Stimulated activated CD4-positive, alpha-beta T cell treated with anti-CD3 and anti-CD28 coated beads, Interleukin-15, amount 100 ng/mL, for 1 hour (primary cell): ENCODE measurements around the gene WDR4.
"Not testable (repeated sequence)": the region's sequence is repeated elsewhere in the genome, so short reads cannot be mapped to it uniquely, and the experiment has no call there.

Experiments used
- DNase-seq, 2 donors: peaks; one replicate each; pipeline ENCODE4 v3.0.0-alpha.2; 2020; ENCODE audit warnings: low read depth in 1 of 2, low spot score in 1 of 2

WDR4 gene

DNA sequence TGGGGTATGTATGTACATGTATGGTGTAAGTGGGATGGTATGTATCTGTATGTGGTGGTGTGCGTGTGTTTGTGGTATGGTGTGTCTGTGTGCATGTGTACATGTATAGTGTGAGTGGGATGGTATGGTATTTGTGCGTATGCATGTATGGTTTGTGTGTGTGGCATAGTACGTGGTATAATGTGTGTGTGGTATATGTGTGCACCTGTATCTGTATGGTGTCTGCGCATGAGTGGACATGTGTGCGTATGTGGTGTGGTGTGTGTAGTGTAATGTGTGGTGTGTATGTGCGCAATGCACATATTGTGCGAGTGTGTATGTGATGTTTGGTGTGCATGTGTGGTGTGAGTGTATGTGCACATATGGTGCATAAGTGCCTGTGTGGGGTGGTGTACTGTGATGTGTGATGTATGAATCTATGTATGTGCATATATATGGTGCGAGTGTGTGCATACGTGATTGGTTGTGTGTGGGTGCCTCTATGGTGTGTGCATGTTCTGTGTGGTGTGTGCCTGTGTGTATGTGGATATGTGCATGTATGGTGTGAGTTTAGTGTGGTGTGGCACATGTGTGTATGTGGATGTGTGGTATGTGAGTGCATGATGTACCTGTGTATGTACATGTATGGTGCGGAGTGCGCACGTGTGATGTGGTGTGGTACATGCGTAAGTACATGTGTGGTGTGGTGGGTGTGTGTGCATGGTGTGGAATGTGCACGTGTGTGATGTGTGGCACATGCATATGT is 38.8 kb downstream of the WDR4 start:
- DNase-seq = no peak

GRCh38 chr21:42839271-42840231 is 39.8 kb downstream of the WDR4 start:
- DNase-seq = no peak

DNA sequence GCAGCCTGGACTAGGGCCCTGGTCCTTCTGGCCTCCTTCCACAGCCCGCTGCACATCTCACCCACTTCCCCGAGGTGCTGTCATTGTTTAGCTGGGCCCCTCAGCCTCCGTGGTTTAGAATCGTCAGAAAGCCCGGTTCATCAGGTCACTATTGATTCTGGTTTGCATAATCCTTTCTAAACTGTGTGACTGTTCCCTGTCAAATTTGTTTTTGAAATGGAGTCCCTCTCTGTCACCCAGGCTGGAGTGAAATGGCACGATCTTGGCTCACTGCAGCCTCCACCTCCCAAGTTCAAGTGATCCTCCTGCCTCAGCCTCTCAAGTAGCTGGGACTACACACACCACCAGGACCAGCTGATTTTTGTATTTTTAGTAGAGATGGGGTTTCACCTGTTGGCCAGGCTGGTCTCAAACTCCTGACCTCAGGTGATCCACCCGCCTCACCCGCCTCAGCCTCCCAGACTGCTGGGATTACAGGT is 41.1 kb downstream of the WDR4 start:
- not testable (repeated sequence) for DNase-seq

- DNase-seq = no peak
Observed at GRCh38 chr21:42837421-42838211, 41.7 kb downstream of the WDR4 start.

GRCh38 chr21:42836767-42837301 is 42.5 kb downstream of the WDR4 start:
- DNase-seq = no peak

GRCh38 chr21:42836402-42836666 is 43.0 kb downstream of the WDR4 start:
- no peak for DNase-seq

DNA sequence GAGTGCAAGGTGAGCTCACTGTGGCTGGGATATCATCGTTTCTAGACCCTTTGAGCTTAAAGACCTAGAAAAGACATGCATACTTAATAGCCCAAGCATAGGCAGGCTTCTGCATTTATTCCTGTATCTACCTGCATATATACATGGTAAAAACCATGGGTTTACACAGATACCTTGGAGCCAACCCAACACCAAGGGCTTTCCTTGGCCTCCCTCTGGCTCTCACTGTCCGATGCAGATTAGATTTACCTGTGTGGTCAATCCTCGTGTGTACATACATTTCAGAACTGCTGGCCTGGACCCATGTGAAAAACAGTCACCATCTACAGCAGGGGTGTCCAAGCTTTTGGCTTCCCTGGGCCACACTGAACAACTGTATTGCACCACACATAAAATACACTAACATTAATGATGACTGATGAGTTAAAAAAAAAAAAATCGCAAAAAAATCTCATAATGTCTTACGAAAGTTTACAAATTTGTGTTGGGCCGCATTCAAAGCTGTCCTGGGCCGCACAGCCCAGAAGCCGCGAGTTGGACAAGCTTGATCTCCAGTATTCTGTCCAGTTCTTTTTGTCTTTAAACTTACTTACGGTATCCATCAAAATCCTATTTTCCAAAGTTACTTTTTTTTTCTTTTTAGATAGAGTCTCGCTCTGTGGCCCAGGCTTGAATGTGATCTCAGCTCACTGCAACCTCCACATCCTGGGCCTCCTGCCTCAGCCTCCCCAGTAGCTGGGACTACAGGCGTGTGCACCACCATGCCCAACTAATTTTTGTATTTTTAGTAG is 43.5 kb downstream of the WDR4 start:
- no peak for DNase-seq

- no peak for DNase-seq
Observed at GRCh38 chr21:42835211-42835610, 44.1 kb downstream of the WDR4 start.

DNA sequence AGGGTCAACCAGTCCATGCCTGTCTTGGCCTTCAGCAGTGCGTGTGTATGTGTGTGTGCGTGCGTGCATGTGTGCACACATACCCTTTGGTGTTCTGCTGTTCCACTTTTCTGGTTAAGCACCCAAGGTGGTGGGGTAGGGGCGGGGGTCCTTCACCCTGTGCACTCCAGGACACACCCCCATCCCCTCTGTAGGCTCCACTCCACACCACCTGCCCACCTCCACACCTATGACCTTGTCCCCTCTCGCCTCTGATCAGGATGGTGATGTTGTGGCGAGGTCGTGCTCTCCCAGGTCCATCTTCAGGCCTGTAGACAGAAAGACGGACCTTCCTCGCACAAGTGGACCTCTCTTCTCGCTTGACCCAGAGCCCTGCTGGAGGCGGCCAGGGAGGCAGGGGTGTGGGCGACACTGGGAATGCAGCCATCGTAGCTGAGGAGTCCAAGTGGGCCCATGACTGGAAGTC is 44.6 kb downstream of the WDR4 start:
- DNase-seq = no peak

DNA sequence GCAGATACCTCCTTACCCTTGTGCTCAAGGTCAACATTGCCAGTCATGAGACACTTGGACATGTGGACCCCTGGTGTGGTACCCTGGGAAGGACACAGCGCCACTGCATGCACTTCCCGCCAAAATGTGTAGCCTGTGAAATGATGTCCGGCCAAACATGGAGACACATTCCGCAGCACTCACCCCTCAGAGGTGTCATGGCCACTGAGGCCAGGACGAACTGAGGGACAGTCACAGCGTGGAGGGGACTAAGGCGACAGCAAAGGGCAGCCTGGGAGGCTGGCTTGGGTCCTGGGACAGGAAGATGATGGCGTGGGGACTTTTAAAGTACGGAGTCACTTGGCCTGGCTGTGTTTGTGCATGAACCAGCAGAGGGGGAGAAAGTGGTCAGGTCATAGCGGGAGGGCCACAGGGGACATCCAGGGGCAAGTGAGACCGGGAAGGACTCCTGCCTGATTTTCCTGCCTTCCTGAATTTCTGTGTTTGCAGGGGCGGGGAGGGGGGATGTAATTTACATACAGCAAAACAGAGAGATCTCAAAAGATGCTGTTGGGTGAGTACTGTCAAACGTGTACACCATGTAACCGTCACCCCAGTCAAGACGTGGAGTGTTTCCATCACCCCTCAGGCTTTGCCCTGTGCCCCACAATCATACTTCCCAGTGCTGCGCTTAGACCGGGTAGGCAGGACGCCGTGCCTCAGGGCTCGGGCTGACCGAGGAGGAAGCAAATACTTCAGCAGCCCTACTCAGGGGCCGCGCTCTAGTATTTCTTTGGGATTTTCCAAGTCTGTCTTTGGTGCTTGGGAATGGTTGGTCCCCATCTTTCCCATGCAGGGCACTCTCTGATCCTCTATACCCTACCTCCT is 45.2 kb downstream of the WDR4 start:
- no peak for DNase-seq

- DNase-seq = peak; percentile 17 to 37
Observed at GRCh38 chr21:42833439-42833815, 45.9 kb downstream of the WDR4 start.

- not testable (repeated sequence) for DNase-seq
Observed at GRCh38 chr21:42832321-42832630, 47.1 kb downstream of the WDR4 start.

- DNase-seq = no peak
Observed at GRCh38 chr21:42830456-42831455, 48.6 kb downstream of the WDR4 start.

- DNase-seq = no peak
Observed at GRCh38 chr21:42829954-42830353, 49.4 kb downstream of the WDR4 start.

DNA sequence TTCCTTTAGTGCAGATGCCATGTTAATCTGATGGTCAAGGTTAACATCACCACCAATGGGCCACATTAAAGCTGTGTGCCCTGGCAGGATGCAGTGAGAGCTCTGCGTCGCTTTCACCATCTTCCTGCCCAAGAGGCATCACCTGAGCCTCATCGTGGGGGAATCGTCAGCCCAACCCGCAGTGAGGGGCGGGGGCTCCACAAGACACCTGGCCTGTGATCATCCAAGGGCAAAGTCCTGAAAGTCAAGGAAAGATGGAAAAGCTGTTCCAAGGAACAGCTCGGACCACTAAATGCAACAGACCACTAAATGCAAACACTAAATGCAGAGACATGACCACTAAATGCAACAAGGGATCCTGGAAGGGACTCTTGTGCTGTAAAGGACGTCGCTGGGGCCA is 49.9 kb downstream of the WDR4 start:
- DNase-seq = no peak

DNA sequence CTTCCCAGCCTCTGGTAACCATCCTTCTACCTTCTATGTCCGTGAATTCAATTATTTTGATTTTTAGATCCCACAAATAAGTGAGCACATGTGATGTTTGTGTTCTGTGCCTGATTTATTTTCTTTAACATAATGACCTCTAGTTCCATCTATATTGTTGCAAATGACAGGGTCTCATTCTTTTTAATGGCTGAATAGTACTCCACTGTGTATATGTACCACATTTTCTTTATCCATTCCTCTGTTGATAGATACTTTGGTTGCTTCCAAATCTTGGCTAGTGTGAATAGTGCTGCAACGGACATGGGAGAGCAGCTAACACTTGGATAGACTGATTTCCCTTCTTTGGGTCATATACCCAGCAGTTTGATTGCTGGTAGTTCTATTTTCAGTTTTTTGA is 51.8 kb downstream of the WDR4 start:
- no peak for DNase-seq

- DNase-seq = no peak
Observed at GRCh38 chr21:42820616-42821465, 58.5 kb downstream of the WDR4 start.
